K562 treated with DMSO at 1 percent for 12 hours (cell line): ENCODE data around the gene COL28A1. TPM values are rescaled to one million over a fixed set of nuclear protein-coding genes. Genes with fewer than 3 reads are reported as not detected.

Experiments used
- total RNA-seq: library from RNA; unstranded; fragments of 300-600 nt; gene quantifications from 2 replicates; pipeline ENCODE4 v1.2.3, GENCODE V29; 2022; ENCODE audit not compliant: insufficient read depth

COL28A1 gene
- 1.9 TPM in 1 of 2 replicates, not detected in the other for total RNA-seq

GRCh38 chr7:7535691-7536090, at the start of gene COL28A1:
Gene COL28A1 (minus strand): TSS chr7:7535873. CDS start chr7:7532875, 2,998 bp downstream.

GRCh38 chr7:7566651-7567611, 31.3 kb upstream of the COL28A1 start, which contains the start of gene MIOS:
Gene MIOS (plus strand): TSS chr7:7566884. CDS start chr7:7572476, 5,592 bp downstream.

Other genes with a start within 250 kb of the COL28A1 start
- 9.3 and 19.0 TPM in 2 replicates for gene MIOS, start 31.0 kb upstream of the COL28A1 start, total RNA-seq
- 7.3 and 19.8 TPM in 2 replicates for gene UMAD1, start 104.9 kb upstream of the COL28A1 start, total RNA-seq
- gene RPA3, start 182.7 kb upstream of the COL28A1 start, total RNA-seq: 43.7 and 72.2 TPM in 2 replicates